IPS DF 4.7 (cell line): ENCODE data around the gene NOP53.
"Not testable (repeated sequence)": the region's sequence is repeated elsewhere in the genome, so short reads cannot be mapped to it uniquely, and the experiment has no call there.

ENCODE experiments used
- DNase-seq: peaks from one replicate; pipeline ENCODE4 v3.0.0-alpha.2; 2013; ENCODE audit warnings: low spot score; ENCODE audit errors: extremely low read depth

Gene NOP53

GRCh38 chr19:47718415-47719046 is 26.8 kb upstream of the NOP53 start:
- DNase-seq = not testable (repeated sequence)

GRCh38 chr19:47719047-47719859 is 26.1 kb upstream of the NOP53 start:
- no peak for DNase-seq

GRCh38 chr19:47720669-47721422 is 24.5 kb upstream of the NOP53 start:
- no peak for DNase-seq

GRCh38 chr19:47723581-47723940 is 21.8 kb upstream of the NOP53 start:
- DNase-seq = no peak

GRCh38 chr19:47725759-47726401 is 19.5 kb upstream of the NOP53 start:
- no peak for DNase-seq

- DNase-seq = no peak
These were observed 18.9 kb upstream of the NOP53 start for GRCh38 chr19:47726467-47726866.

- not testable (repeated sequence) for DNase-seq
These were observed 17.1 kb upstream of the NOP53 start for GRCh38 chr19:47728295-47728694.

GRCh38 chr19:47729468-47729798 is 15.9 kb upstream of the NOP53 start:
- DNase-seq = no peak

- no peak for DNase-seq
These were observed 15.4 kb upstream of the NOP53 start for GRCh38 chr19:47729799-47730520.

GRCh38 chr19:47730521-47730889 is 14.8 kb upstream of the NOP53 start:
- DNase-seq = no peak

- DNase-seq = no peak
These were observed 14.4 kb upstream of the NOP53 start for GRCh38 chr19:47730910-47731309.

GRCh38 chr19:47735131-47735530 is 10.2 kb upstream of the NOP53 start:
- DNase-seq = no peak

- DNase-seq = no peak
These were observed 4.4 kb upstream of the NOP53 start for GRCh38 chr19:47740866-47741519.

GRCh38 chr19:47741544-47742140 is 3.7 kb upstream of the NOP53 start:
- no peak for DNase-seq

GRCh38 chr19:47742634-47743033 is 2.7 kb upstream of the NOP53 start:
- no peak for DNase-seq

GRCh38 chr19:47746129-47746528 is 783 bp downstream of the NOP53 start:
- DNase-seq = not testable (repeated sequence)

GRCh38 chr19:47749326-47749725 is 4.0 kb downstream of the NOP53 start:
- no peak for DNase-seq

GRCh38 chr19:47750752-47751151 is 5.4 kb downstream of the NOP53 start:
- no peak for DNase-seq

- DNase-seq = no peak
These were observed 7.3 kb downstream of the NOP53 start for GRCh38 chr19:47752440-47753211.
